GM12874 (cell line): ENCODE data around the gene ACER3.

Experiments
- TF ChIP-seq, protein P1 (sequence below): IDR thresholded peaks from 2 replicates; pipeline ENCODE4 v1.5.1; 2011; ENCODE audit warnings: low read depth, mild to moderate bottlenecking, control low read depth, low read length, moderate library complexity; ENCODE audit not compliant: insufficient read depth

Gene ACER3

DNA sequence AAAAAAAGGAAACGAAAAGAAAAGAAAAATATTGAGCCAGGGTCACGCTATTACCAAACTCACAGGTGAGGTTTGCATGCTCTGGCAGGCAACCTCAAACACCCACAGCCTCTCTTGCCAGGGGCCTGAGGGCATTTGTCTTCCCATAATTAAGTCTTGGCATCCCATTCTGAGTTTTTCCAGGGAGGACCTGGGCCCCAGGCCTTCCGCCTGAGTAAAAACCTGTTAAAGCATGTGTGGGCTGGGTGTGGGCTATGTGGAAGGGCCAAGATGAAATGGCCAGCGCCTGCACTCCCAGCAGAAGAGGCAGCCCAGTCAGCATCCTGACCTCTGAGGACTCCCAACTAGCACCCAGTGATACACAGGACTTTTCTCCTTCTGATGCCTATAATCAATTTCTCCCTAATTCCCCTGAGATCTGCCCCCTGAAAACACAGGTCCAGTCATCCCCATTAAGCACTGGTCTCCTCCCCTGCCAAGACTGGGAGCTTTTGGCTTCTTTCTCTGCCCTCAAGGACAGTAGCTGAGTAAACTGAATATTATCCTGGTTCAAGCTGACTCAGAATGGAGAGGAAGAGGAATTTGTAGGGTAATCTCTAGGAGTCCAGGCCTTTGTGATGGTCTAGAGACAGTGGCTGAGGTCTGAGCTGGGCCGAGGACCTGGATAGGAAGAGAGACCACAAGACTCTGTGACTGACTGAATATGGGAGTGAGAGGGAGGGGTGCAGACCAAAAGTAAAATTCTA lies 35.6 kb upstream of the ACER3 start:
- TF ChIP-seq, protein P1, sequence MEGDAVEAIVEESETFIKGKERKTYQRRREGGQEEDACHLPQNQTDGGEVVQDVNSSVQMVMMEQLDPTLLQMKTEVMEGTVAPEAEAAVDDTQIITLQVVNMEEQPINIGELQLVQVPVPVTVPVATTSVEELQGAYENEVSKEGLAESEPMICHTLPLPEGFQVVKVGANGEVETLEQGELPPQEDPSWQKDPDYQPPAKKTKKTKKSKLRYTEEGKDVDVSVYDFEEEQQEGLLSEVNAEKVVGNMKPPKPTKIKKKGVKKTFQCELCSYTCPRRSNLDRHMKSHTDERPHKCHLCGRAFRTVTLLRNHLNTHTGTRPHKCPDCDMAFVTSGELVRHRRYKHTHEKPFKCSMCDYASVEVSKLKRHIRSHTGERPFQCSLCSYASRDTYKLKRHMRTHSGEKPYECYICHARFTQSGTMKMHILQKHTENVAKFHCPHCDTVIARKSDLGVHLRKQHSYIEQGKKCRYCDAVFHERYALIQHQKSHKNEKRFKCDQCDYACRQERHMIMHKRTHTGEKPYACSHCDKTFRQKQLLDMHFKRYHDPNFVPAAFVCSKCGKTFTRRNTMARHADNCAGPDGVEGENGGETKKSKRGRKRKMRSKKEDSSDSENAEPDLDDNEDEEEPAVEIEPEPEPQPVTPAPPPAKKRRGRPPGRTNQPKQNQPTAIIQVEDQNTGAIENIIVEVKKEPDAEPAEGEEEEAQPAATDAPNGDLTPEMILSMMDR, result no peak

DNA sequence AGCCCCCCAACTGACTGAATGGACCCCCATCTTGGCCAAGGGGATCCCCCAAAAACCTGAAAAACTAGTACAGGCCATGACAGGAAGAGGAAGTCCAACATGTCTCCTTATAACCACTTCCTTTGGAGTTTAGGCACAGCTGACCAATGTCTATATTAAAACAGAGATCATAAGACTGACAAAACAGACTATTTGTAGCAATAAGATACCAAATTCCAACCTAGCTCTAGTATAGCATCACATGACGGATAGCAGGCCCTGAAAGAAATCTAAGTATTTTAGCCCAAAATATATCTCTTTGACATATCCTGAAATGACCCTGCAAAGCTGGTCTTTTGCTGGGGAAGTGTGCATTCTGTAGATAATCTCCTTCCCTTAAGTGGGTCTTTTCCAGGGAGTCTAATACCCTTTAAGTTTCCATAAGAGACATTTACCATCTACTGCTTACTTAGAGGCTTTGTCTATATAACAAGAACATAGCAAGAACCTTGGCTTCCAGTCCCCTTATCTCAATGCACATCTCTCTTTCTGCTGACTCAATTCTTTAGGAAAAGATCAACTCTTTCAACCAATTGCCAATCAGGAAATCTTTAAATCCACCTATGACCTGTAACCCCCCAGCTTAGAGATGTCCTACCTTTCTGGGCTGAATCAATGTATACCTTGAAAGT lies 34.9 kb upstream of the ACER3 start:
- TF ChIP-seq, protein P1, result no peak

DNA sequence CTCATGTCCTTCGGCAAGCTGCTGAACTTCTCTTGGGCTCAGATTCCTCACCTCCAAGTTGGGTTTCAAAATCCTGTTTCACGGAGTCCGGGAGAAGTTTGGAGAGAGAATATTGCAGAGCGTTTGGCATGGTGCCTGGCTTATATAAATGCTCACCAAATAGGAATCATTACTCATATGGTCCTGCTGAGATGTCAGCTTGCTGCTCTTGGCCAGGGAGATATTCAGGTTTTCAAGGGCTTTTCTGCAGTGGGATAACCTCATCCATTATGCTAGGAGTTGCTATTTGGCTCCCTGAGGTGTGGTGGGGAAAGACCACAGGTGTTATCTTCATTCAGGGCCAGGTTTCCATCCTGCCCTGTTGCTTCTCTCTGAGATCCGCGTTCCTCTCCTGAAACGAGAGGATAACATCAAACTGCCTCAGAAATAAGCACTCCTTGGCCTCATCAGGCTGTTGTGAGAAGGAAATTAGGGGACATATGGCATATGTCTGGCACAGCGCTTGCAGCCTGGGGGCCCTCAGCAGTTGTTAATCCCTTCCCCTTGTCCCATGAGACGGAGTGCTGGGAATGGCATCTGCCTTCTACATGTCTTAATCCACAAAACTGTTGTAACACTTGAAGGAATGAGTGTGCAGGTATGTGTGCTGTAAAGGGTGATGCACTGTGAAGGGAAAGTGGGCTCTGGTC lies 29.9 kb upstream of the ACER3 start:
- TF ChIP-seq, protein P1, result no peak

DNA sequence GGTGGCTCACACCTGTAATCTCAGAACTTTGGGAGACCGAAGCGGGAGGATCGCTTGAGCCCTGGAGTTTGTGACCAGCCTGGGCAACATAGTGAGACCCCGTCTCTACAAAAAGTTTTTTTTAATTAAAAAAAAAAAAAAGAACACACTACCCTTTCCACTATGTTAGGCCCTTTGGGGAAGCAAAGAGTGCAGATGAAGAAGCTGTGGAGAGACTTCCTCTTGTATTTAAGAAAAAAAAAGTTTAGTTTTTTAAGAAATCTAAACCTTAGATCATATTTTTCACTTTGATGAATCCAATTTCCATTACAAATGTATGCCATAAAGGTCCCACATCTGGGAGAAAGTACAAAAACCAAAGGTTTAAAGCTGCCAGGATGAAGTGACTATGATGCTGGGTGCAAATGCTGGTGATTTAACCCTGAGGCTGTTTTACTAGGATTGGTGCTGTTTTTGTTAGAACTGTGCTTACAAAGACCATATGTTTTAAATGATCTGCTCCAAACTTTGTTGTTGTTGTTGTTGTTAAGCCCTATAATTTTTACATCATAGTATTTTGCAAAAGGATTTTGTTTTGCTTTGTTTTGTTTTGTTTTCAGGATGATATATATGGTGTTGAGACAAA lies 28.9 kb upstream of the ACER3 start:
- TF ChIP-seq, protein P1, result no peak

DNA sequence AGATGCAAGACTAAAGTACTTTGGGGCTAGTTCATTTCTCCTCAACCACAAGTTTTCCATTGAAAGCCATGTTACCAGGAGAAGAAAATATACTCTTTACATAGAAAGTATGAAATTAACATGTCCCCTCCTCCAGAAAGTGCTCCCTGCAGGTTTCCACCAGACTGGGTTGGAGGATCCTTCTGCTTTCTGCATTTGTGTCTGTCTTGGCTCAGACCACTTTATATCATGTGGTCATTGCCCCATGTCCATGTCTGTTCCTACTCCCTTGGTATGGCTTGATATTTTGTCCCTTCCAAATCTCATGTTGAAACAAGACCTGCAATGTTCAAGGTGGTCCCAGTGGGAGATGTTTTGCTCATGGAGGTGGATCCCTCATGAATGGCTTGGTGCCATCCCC lies 28.4 kb upstream of the ACER3 start:
- TF ChIP-seq, protein P1, result no peak

DNA sequence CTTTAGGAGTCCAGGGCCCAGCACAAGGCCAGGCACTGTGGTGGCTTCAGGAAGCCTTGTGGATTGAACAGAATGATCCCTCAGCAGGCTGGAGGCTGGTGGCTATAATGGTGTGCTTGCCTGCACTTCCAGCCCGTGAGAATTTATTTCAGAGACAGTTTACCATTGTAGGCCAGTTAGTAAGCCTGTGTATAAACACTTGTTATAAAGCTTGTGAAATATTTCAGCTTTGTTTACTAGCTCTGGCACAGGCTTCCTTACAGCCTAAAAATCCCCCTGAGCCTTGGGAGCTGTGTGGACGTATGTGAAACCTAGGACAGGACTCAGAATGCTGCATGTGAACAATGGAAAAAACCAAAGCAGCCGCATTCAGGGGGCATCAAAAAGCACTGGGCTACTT lies 26.6 kb upstream of the ACER3 start:
- TF ChIP-seq, protein P1, result no peak

DNA sequence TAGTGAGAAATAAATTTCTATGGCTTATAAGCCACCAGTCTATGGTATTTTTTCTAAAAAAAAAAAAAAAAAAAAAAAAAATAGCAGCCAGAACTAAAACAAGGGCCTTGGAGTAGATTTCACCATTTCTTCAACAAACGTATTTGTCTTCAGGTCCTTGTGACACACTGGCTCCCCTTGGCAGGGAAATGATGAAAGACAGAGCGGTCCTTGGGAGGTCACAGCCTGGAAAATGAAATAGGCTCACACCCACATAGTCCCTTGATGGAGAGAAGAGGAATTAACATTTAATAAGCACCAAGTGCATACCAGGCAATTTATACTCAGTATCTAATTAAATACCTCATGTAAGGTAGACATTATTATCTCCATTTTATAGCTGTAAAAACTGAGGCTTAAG lies 25.7 kb upstream of the ACER3 start:
- TF ChIP-seq, protein P1, result no peak
